SK-N-SH (cell line): ENCODE results near the gene SRSF10. TPM values are rescaled to one million over a fixed set of nuclear protein-coding genes. Genes with fewer than 3 reads are reported as not detected.
"Not testable (repeated sequence)": the region's sequence is repeated elsewhere in the genome, so short reads cannot be mapped to it uniquely, and the experiment has no call there.

ENCODE experiments used
- CTCF ChIA-PET: fragments of 300-600, 350-600 bp; formaldehyde crosslinking; extraction: SDS; loops from one replicate; lab custom pipeline; 2021; lab: Yijun Ruan, JAX
- POLR2A ChIA-PET: fragments of 350-600 bp; sonication (Branson Sonifier 250); formaldehyde crosslinking; extraction: SDS; loops from one replicate; lab custom pipeline; 2020; ENCODE audit warnings: antibody characterized with exemption, inconsistent platforms; lab: Yijun Ruan, JAX
- DNase-seq: peaks from one replicate; pipeline ENCODE4 v3.0.0; 2012
- H2AFZ ChIP-seq: fragments of 200-600 bp; sonication (generic); 2 replicates; pipeline ENCODE4 v1.8.1; 2016; ENCODE audit warnings: antibody characterized with exemption, mild to moderate bottlenecking, low read depth
- H3F3A ChIP-seq: fragments of 200-600 bp; sonication (generic); replicated peaks from 2 replicates; pipeline ENCODE3; 2016; ENCODE audit warnings: antibody characterized with exemption, mild to moderate bottlenecking; ENCODE audit not compliant: insufficient read depth
- H3K27ac ChIP-seq, 2 experiments: fragments of 200-500 bp in 1 of 2; fragments of 200-600 bp in 1 of 2; sonication (Bioruptor generic) in 1 of 2; sonication (generic), shearing (Covaris generic) in 1 of 2; 2 replicates each; pipeline versions ENCODE4 v1.5.1 to v1.6.1; 2014 to 2016; ENCODE audit warnings: low read depth in 2 of 2, inconsistent platforms in 1 of 2, low read length in 1 of 2, mild to moderate bottlenecking in 1 of 2, mixed read lengths in 1 of 2
- H3K27me3 ChIP-seq: fragments of 200-600 bp; sonication (generic), shearing (Covaris generic); 2 replicates; pipeline ENCODE4 v1.6.1; 2016; ENCODE audit warnings: mixed run types; ENCODE audit not compliant: insufficient read depth
- H3K36me3 ChIP-seq, 2 experiments: fragments of 200-500 bp in 1 of 2; fragments of 200-600 bp in 1 of 2; sonication (Bioruptor generic) in 1 of 2; sonication (generic) in 1 of 2; replicated peaks in 1 of 2; 2 replicates each; pipeline versions ENCODE3 to v1.5.1; 2014 to 2016; ENCODE audit warnings: low read length in 1 of 2, mild to moderate bottlenecking in 1 of 2; ENCODE audit not compliant: insufficient read depth in 2 of 2, control insufficient read depth in 1 of 2
- H3K4me1 ChIP-seq, 2 experiments: fragments of 200-500 bp in 1 of 2; fragments of 200-600 bp in 1 of 2; sonication (Bioruptor generic) in 1 of 2; sonication (generic), shearing (Covaris generic) in 1 of 2; 2 replicates each; pipeline versions ENCODE4 v1.5.1 to v1.6.1; 2014 to 2016; ENCODE audit warnings: low read depth in 1 of 2, low read length in 1 of 2, mixed run types in 1 of 2; ENCODE audit not compliant: insufficient read depth in 2 of 2, control insufficient read depth in 1 of 2
- H3K4me2 ChIP-seq: fragments of 200-600 bp; sonication (generic), shearing (Covaris generic); 2 replicates; pipeline ENCODE4 v1.6.1; 2017; ENCODE audit warnings: mixed run types
- H3K4me3 ChIP-seq, 2 experiments: fragments of 200-500 bp in 1 of 2; fragments of 200-600 bp in 1 of 2; sonication (Bioruptor generic) in 1 of 2; sonication (generic), shearing (Covaris generic) in 1 of 2; 2 replicates each; pipeline versions ENCODE4 v1.5.1 to v1.8.1; 2014 to 2016; ENCODE audit warnings: low read depth in 2 of 2, inconsistent platforms in 1 of 2, low read length in 1 of 2, mild to moderate bottlenecking in 1 of 2, mixed read lengths in 1 of 2, moderate library complexity in 1 of 2
- H3K79me2 ChIP-seq: fragments of 200-600 bp; sonication (generic); 2 replicates; pipeline ENCODE4 v1.8.1; 2017; ENCODE audit warnings: mild to moderate bottlenecking; ENCODE audit not compliant: insufficient read depth
- H3K9ac ChIP-seq: fragments of 200-600 bp; sonication (generic); 2 replicates; pipeline ENCODE4 v1.6.1; 2017; ENCODE audit warnings: mixed run types
- H3K9me2 ChIP-seq: fragments of 200-600 bp; sonication (generic); 2 replicates; pipeline ENCODE4 v1.6.1; 2017; ENCODE audit warnings: mixed run types
- H3K9me3 ChIP-seq: fragments of 200-600 bp; sonication (generic); 2 replicates; pipeline ENCODE4 v1.6.1; 2017; ENCODE audit warnings: mixed run types, mild to moderate bottlenecking, moderate library complexity
- H4K20me1 ChIP-seq: fragments of 200-600 bp; sonication (generic); 2 replicates; pipeline ENCODE4 v1.6.1; 2017; ENCODE audit warnings: mild to moderate bottlenecking, mixed run types; ENCODE audit not compliant: insufficient read depth
- CTCF ChIP-seq: fragments of 200-600 bp; sonication (generic); IDR thresholded peaks from 2 replicates; pipeline ENCODE4 v1.6.1; 2017; ENCODE audit warnings: antibody characterized with exemption, mild to moderate bottlenecking, moderate library complexity
- ELF1 ChIP-seq: IDR thresholded peaks from 2 replicates; pipeline ENCODE4 v1.4.0; 2012
- EZH2phosphoT487 ChIP-seq: fragments of 200-600 bp; sonication (generic); IDR thresholded peaks from 2 replicates; pipeline ENCODE4 v1.6.1; 2017; ENCODE audit warnings: low read depth, mixed run types, mild to moderate bottlenecking, antibody characterized with exemption, moderate library complexity, borderline replicate concordance
- FOSL2 ChIP-seq: IDR thresholded peaks from 2 replicates; pipeline ENCODE4 v1.4.0; 2012; ENCODE audit warnings: low read depth, mild to moderate bottlenecking, moderate library complexity, borderline replicate concordance
- FOXJ3 ChIP-seq: sonication (generic); formaldehyde crosslinking; IDR thresholded peaks from 2 replicates; pipeline ENCODE4 v1.5.1; 2020; ENCODE audit warnings: mild to moderate bottlenecking, missing genetic modification reagents
- JUND ChIP-seq: IDR thresholded peaks from 2 replicates; pipeline ENCODE4 v1.4.0; 2012
- MEF2A ChIP-seq: IDR thresholded peaks from 2 replicates; pipeline ENCODE4 v1.4.0; 2012; ENCODE audit warnings: low read depth, borderline replicate concordance
- NFIC ChIP-seq: IDR thresholded peaks from 2 replicates; pipeline ENCODE4 v1.4.0; 2012; ENCODE audit warnings: borderline replicate concordance
- PBX3 ChIP-seq: IDR thresholded peaks from 2 replicates; pipeline ENCODE4; 2012
- RAD21 ChIP-seq: IDR thresholded peaks from 2 replicates; pipeline ENCODE4 v1.6.1; 2012; ENCODE audit warnings: mild to moderate bottlenecking, low read length
- RCOR1 ChIP-seq: fragments of 150-350 bp; IDR thresholded peaks from 2 replicates; pipeline ENCODE4 v1.6.1; 2017; ENCODE audit warnings: antibody characterized with exemption, low read length
- SIN3A ChIP-seq: IDR thresholded peaks from 2 replicates; pipeline ENCODE4 v1.6.1; 2012; ENCODE audit warnings: low read depth, mild to moderate bottlenecking, low read length, moderate library complexity, borderline replicate concordance
- TAF1 ChIP-seq: IDR thresholded peaks from 2 replicates; pipeline ENCODE4 v1.6.1; 2012; ENCODE audit warnings: low read depth, mild to moderate bottlenecking, low read length, moderate library complexity, borderline replicate concordance
- TCF12 ChIP-seq: IDR thresholded peaks from 2 replicates; pipeline ENCODE4 v1.4.0; 2012
- TEAD4 ChIP-seq: IDR thresholded peaks from 2 replicates; pipeline ENCODE4 v1.4.0; 2012; ENCODE audit warnings: mild to moderate bottlenecking, borderline replicate concordance; ENCODE audit not compliant: insufficient read depth
- WGBS: methylation state at CpG from one replicate; pipeline ENCODE4 v1.1.6; 2017; ENCODE audit warnings: low lambda C conversion rate; 5-methylcytosine and 5-hydroxymethylcytosine counted together
- polyA plus RNA-seq, 3 experiments: library from polyadenylated mRNA; depleted of rRNA; stranded (reverse); fragments of >200 nt; gene quantifications; 2 replicates each; pipeline ENCODE4 v1.2.3, GENCODE V29; 2012

SRSF10 gene
- polyA plus RNA-seq, 1 of the 3 experiments (the other 2 are of a cell fraction): 79.8 TPM

- no peaks in the 10 kb centered on the region for H3K27me3 ChIP-seq
- DNase-seq: no peak
- no peak overlapping the region for H3K27ac ChIP-seq
- no peaks in the 10 kb centered on the region for H3K9me3 ChIP-seq
- POLR2A ChIA-PET: no interaction called here
- no peaks in the 10 kb centered on the region for H3K79me2 ChIP-seq
- H3K4me3 ChIP-seq: no peak overlapping the region
- WGBS: 90% methylated on average over 8 of the region's 10 CpGs
- H3K36me3 ChIP-seq: no peaks in the 10 kb centered on the region
- no peak overlapping the region for H3K4me2 ChIP-seq
- no peak overlapping the region for H2AFZ ChIP-seq
- H3K9me2 ChIP-seq: no peaks in the 10 kb centered on the region
- no peaks in the 10 kb centered on the region for H4K20me1 ChIP-seq
- H3F3A ChIP-seq: peaks cover 5% of the 10 kb centered on the region
- no peaks in the 10 kb centered on the region; a peak in 1 of 4 replicates for H3K4me1 ChIP-seq
- H3K9ac ChIP-seq: no peak overlapping the region
- TF ChIP-seq NFIC (no peak), EZH2phosphoT487 (no peak), PBX3 (no peak), SIN3A (no peak), TEAD4 (no peak), MEF2A (no peak)
- CTCF ChIA-PET: interaction anchor here (0.7 kb wide), 1 partner anchor 467 kb away, joined by 3 read pairs; no protein-coding TSS in a partner anchor
Observed at GRCh38 chr1:23996700-23997229, 16.6 kb upstream of the SRSF10 start.

- no peak overlapping the region for H3K4me3 ChIP-seq
- TF ChIP-seq SIN3A (no peak), JUND (no peak), MEF2A (no peak), TEAD4 (no peak), RAD21 (no peak), CTCF (no peak), FOXJ3 (CRISPR knock-in tag) (no peak), TCF12 (no peak), FOSL2 (no peak), TAF1 (no peak), RCOR1 (no peak), ELF1 (no peak)
- no peaks in the 10 kb centered on the region; a peak in 1 of 4 replicates for H3K4me1 ChIP-seq
- peaks cover 5% of the 10 kb centered on the region for H3F3A ChIP-seq
- H3K9ac ChIP-seq: no peak overlapping the region
- ChIA-PET CTCF (no interaction called here), POLR2A (no interaction called here)
- no peaks in the 10 kb centered on the region for H3K9me3 ChIP-seq
- H3K27ac ChIP-seq: no peak overlapping the region
- H3K9me2 ChIP-seq: no peaks in the 10 kb centered on the region
- H3K4me2 ChIP-seq: no peak overlapping the region
- WGBS: 81% methylated on average over 13 of the region's 13 CpGs
- DNase-seq: no peak
- H3K27me3 ChIP-seq: no peaks in the 10 kb centered on the region
- H4K20me1 ChIP-seq: no peaks in the 10 kb centered on the region
- H2AFZ ChIP-seq: no peak overlapping the region
- H3K79me2 ChIP-seq: no peaks in the 10 kb centered on the region
- H3K36me3 ChIP-seq: no peaks in the 10 kb centered on the region
Observed at GRCh38 chr1:23995431-23995837, 15.3 kb upstream of the SRSF10 start.

- H3F3A ChIP-seq, H3K79me2 ChIP-seq, H3K4me2 ChIP-seq, H4K20me1 ChIP-seq, CTCF ChIA-PET, H3K4me3 ChIP-seq, H2AFZ ChIP-seq, DNase-seq, H3K9me2 ChIP-seq, H3K27ac ChIP-seq, H3K9ac ChIP-seq, H3K4me1 ChIP-seq, H3K36me3 ChIP-seq, H3K27me3 ChIP-seq, H3K9me3 ChIP-seq: not testable (repeated sequence)
- POLR2A ChIA-PET: interaction anchor here (0.7 kb wide), 1 partner anchor 18 kb away, joined by 6 read pairs; no protein-coding TSS in a partner anchor
- 86% methylated on average over 13 of the region's 13 CpGs for WGBS
Observed at GRCh38 chr1:23992011-23992410, 11.9 kb upstream of the SRSF10 start.
